Right cardiac atrium (tissue), 5 donors: ENCODE measurements around the gene DHX30. TPM values are rescaled to one million over a fixed set of nuclear protein-coding genes. Genes with fewer than 3 reads are reported as not detected.
"Not testable (repeated sequence)": the region's sequence is repeated elsewhere in the genome, so short reads cannot be mapped to it uniquely, and the experiment has no call there.

Source experiments
- ATAC-seq, 2 donors: fragments of 200-7000 bp; cut with Tn5 transposase; one replicate each; pipeline versions ENCODE4 v1.8.0 to v1.9.1; 2020; ENCODE audit warnings: moderate library complexity in 2 of 2, mild to moderate bottlenecking in 1 of 2
- DNase-seq, 3 donors: peaks; one replicate each; pipeline ENCODE4 v3.0.0-alpha.2; 2020
- H3K27ac ChIP-seq: one replicate; pipeline ENCODE4 v1.5.1; 2013; ENCODE audit warnings: mild to moderate bottlenecking, low read length, control low read depth, moderate library complexity
- H3K27me3 ChIP-seq: one replicate; pipeline ENCODE4 v1.6.1; 2013; ENCODE audit not compliant: control insufficient read depth, insufficient read depth
- H3K4me1 ChIP-seq: one replicate; pipeline ENCODE4 v1.6.1; 2013; ENCODE audit warnings: low read length; ENCODE audit not compliant: control insufficient read depth, insufficient read depth
- H3K4me3 ChIP-seq: one replicate; pipeline ENCODE4 v1.5.1; 2013; ENCODE audit warnings: low read length, control low read depth
- H3K9me3 ChIP-seq: one replicate; pipeline ENCODE4 v1.6.1; 2013; ENCODE audit warnings: low read length; ENCODE audit not compliant: control insufficient read depth
- WGBS: extraction: QIAGEN DNeasy Blood & Tissue Kit; methylation state at CpG from one replicate; pipeline ENCODE4 v1.1.7; 2013; 5-methylcytosine and 5-hydroxymethylcytosine counted together
- intact Hi-C, 4 donors: fragments of 100-400 bp; cut with DNase I; formaldehyde crosslinking; loops; one replicate each; pipeline versions ENCODE4 v1.11.0 to v1.14.0; 2022 to 2023
- long read RNA-seq, 4 donors: library from polyadenylated mRNA; unstranded; transcript quantifications; one replicate each; pipeline ENCODE4 v2.0.0, GENCODE V29; 2020 to 2021
- polyA plus RNA-seq: library from polyadenylated mRNA; stranded (reverse); fragments of 200-250 nt; gene quantifications from one replicate; pipeline ENCODE4 v1.2.3, GENCODE V29; 2013
- total RNA-seq, 4 donors: library from RNA; stranded (reverse); fragmentation: NEBNext Ultra II Directional; extraction: Animal tissue kit (Norgen Biotek cat#: 25700); gene quantifications; one replicate each; pipeline ENCODE4 v1.2.1, GENCODE V29; 2021
- donor health status: healthy with polysubstance abuse.
- donor health status: DM: no; HTN: yes; CAD: no.
- donor health status: DM: no; HTN: no; CAD: no.
- donor health status: DM: no; HTN: yes; CAD: no; lungs with severe emphysema.
- donor health status: DM: yes; HTN: yes; CAD: no.

DHX30 gene, protein sequence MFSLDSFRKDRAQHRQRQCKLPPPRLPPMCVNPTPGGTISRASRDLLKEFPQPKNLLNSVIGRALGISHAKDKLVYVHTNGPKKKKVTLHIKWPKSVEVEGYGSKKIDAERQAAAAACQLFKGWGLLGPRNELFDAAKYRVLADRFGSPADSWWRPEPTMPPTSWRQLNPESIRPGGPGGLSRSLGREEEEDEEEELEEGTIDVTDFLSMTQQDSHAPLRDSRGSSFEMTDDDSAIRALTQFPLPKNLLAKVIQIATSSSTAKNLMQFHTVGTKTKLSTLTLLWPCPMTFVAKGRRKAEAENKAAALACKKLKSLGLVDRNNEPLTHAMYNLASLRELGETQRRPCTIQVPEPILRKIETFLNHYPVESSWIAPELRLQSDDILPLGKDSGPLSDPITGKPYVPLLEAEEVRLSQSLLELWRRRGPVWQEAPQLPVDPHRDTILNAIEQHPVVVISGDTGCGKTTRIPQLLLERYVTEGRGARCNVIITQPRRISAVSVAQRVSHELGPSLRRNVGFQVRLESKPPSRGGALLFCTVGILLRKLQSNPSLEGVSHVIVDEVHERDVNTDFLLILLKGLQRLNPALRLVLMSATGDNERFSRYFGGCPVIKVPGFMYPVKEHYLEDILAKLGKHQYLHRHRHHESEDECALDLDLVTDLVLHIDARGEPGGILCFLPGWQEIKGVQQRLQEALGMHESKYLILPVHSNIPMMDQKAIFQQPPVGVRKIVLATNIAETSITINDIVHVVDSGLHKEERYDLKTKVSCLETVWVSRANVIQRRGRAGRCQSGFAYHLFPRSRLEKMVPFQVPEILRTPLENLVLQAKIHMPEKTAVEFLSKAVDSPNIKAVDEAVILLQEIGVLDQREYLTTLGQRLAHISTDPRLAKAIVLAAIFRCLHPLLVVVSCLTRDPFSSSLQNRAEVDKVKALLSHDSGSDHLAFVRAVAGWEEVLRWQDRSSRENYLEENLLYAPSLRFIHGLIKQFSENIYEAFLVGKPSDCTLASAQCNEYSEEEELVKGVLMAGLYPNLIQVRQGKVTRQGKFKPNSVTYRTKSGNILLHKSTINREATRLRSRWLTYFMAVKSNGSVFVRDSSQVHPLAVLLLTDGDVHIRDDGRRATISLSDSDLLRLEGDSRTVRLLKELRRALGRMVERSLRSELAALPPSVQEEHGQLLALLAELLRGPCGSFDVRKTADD
- total RNA-seq (10 to 100 TPM; 46.3 to 51.3 (median 51.1) TPM), polyA plus RNA-seq (36.7 TPM)
- long read RNA-seq, donor 1, full-length matches to known transcripts: 131 of 198 reads
- long read RNA-seq, donor 1, partial matches to known transcripts: 53 of 198 reads
- long read RNA-seq, donor 1, other reads (novel, unspliced or antisense): 14 of 198 reads
- long read RNA-seq, donor 2, full-length matches to known transcripts: 136 of 180 reads
- long read RNA-seq, donor 2, partial matches to known transcripts: 26 of 180 reads
- long read RNA-seq, donor 2, other reads (novel, unspliced or antisense): 18 of 180 reads
- long read RNA-seq, donor 3, full-length matches to known transcripts: 402 of 552 reads
- long read RNA-seq, donor 3, partial matches to known transcripts: 84 of 552 reads
- long read RNA-seq, donor 3, other reads (novel, unspliced or antisense): 66 of 552 reads
- long read RNA-seq, donor 4, full-length matches to known transcripts: 77 of 116 reads
- long read RNA-seq, donor 4, partial matches to known transcripts: 26 of 116 reads
- long read RNA-seq, donor 4, other reads (novel, unspliced or antisense): 13 of 116 reads

GRCh38 chr3:47802734-47803479 lies at the start of gene DHX30:
DHX30 (plus strand) TSS chr3:47803138; CDS start chr3:47810684, 7,546 bp downstream.
- ATAC-seq (peak; percentile 95), DNase-seq (peak; percentile 92 to 96 (median 94))
- no peaks in the 10 kb centered on the region for H3K27me3 ChIP-seq
- under 1% methylated on average over 90 of the region's 90 CpGs for WGBS
- H3K4me1 ChIP-seq: no peaks in the 10 kb centered on the region
- H3K4me3 ChIP-seq: peak within 1 kb of the TSS; percentile 91
- no peaks in the 10 kb centered on the region for H3K9me3 ChIP-seq
- peak within 1 kb of the TSS; percentile 90 for H3K27ac ChIP-seq
- intact Hi-C loops: no loop called here

DNA sequence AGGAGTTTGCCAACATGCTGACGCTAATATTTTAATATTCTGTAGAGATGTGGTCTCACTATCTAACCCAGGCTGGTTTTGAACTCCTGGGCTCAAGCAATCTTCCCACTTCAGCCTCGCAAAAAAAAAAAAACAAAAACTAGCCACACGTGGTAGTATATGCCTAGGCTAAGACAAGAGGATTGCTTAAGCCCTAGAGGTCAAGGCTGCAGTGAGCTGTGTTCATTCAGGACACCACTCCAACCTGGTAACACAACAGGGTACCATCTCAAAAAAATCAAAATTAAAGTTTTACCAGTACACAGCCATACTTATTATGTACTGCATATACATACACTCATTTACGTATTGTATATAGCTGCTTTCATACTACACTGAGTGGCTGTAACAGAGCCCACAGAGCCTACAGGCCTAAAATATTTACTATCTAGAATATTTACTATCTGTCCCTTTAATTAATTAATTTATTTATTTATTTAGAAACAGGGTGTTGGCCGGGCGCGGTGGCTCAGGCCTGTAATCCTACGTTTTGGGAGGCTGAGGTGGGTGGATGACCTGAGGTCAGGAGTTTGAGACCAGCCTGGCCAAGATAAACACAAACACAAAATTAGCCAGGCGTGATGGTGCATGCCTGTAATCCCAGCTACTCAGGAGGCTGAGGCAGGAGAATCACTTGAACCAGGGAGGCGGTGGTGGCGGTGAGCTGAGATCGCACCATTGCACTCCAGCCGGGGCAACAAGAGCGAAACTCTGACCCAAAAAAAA lies 44.5 kb upstream of the DHX30 start:
- WGBS: 83% methylated on average over 14 of the region's 14 CpGs
- no peaks in the 10 kb centered on the region for H3K27me3 ChIP-seq
- DNase-seq: no peak
- ATAC-seq: no peak
- intact Hi-C loops: no loop called here
- no peak overlapping the region for H3K27ac ChIP-seq
- no peaks in the 10 kb centered on the region for H3K9me3 ChIP-seq
- H3K4me1 ChIP-seq: no peaks in the 10 kb centered on the region
- no peak overlapping the region for H3K4me3 ChIP-seq

GRCh38 chr3:47760207-47760606 lies 42.7 kb upstream of the DHX30 start:
- intact Hi-C loops, DNase-seq, ATAC-seq, H3K4me3 ChIP-seq, H3K4me1 ChIP-seq, H3K9me3 ChIP-seq, H3K27ac ChIP-seq, H3K27me3 ChIP-seq: not testable (repeated sequence)
- WGBS: 93% methylated on average over 4 of the region's 4 CpGs

GRCh38 chr3:47761046-47761445 lies 41.9 kb upstream of the DHX30 start:
- intact Hi-C loops: no loop called here
- Histone ChIP-seq H3K9me3 (no peaks in the 10 kb centered on the region), H3K27ac (no peak overlapping the region), H3K4me3 (no peak overlapping the region), H3K27me3 (no peaks in the 10 kb centered on the region), H3K4me1 (no peaks in the 10 kb centered on the region)
- DNase-seq (no peak), ATAC-seq (no peak)
- WGBS: 96% methylated on average over 4 of the region's 4 CpGs

DNA sequence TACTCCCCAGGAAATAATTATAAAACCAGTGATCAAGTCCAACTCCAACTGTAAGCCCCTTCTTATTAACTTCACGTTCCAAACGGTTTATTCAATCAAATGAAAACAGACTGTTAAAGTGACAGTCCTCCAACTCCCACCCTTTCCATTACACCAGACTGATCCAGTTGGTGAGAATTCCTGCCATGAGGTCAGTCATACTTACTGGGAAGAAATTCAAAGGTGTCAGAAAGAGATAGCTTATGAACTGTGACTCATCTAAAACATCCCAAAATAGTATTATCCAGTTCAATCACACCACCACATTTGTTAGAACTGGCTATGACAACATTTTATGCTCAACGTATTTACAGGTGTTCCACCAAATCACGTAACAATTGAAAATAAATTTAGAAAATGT lies 40.7 kb upstream of the DHX30 start:
- peak; percentile 56 to 81 for ATAC-seq

DNA sequence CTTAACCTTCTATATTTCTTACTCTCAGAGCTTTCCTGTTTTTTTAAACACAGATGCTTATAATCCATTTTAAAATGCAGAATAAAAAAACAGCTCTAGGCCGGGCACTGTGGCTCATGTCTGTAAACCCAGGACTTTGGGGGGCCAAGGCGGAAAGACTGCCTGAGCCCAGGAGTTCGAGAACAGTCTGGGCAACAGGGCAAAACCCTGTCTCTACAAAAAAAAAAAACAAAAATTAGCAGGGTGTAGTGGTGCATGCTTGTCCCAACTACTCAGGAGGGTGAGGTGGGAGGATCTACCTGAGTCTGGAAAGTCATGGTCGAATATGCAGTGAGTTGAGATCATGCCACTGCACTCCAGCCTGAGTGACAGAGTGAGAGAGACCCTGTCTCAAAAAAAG lies 36.8 kb upstream of the DHX30 start:
- DNase-seq (no peak), ATAC-seq (no peak)
- H3K4me3 ChIP-seq: no peak overlapping the region
- no peak overlapping the region for H3K27ac ChIP-seq
- H3K4me1 ChIP-seq: no peaks in the 10 kb centered on the region
- 96% methylated on average over 4 of the region's 4 CpGs for WGBS
- intact Hi-C loops: no loop called here
- no peaks in the 10 kb centered on the region for H3K27me3 ChIP-seq
- no peaks in the 10 kb centered on the region for H3K9me3 ChIP-seq

More for the DNA sequence above, 40.7 kb upstream of the DHX30 start:
- no peak overlapping the region for H3K4me3 ChIP-seq
- no peaks in the 10 kb centered on the region for H3K9me3 ChIP-seq
- WGBS: 36% methylated on average over 4 of the region's 4 CpGs
- DNase-seq: no peak
- H3K4me1 ChIP-seq: no peaks in the 10 kb centered on the region
- no peaks in the 10 kb centered on the region for H3K27me3 ChIP-seq
- intact Hi-C loops: no loop called here
- no peak overlapping the region for H3K27ac ChIP-seq

DNA sequence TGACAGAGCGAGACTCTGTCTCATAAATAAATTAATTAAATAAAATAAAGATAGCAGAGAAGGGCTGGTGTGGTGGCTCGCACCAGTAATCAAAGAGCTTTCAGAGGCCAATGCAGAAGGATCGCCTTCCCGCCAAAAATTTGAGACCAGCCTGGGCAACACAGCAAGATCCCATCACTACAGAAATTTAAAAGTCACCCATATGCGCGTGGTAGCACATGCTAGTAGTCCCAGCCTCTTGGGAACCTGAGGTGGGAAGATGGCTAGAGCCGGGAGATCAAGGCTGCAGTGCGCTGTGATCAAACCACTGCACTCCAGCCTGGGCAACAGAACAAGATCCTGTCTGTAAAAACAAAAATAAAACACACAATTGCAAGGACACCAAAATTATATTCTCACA lies 30.9 kb upstream of the DHX30 start:
- no peaks in the 10 kb centered on the region for H3K9me3 ChIP-seq
- H3K27me3 ChIP-seq: no peaks in the 10 kb centered on the region
- H3K4me1 ChIP-seq: no peaks in the 10 kb centered on the region
- intact Hi-C loops: no loop called here
- ATAC-seq (no peak), DNase-seq (no peak)
- no peak overlapping the region for H3K27ac ChIP-seq
- WGBS: 99% methylated on average over 8 of the region's 8 CpGs
- no peak overlapping the region for H3K4me3 ChIP-seq

DNA sequence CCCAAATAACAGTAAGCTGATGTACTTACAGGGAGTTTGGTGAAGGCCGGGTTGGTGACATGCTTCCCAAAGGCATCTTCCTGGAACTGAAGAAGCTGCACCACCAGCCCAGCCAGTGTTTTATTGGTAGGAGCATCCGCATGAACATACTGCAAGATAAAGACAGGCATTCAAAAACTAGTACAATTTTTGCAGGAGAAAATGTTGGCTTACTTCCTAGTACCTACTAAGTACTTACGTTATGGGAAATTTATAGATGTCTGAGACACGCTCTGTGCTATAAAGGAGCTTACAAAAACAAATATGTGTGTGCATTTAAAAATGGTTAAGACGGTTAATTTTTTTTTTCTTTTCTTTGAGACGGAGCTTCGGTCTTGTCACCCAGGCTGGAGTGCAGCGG lies 30.1 kb upstream of the DHX30 start:
- WGBS: 76% methylated on average over 8 of the region's 8 CpGs
- no peak for ATAC-seq
- no peaks in the 10 kb centered on the region for H3K4me1 ChIP-seq

DNA sequence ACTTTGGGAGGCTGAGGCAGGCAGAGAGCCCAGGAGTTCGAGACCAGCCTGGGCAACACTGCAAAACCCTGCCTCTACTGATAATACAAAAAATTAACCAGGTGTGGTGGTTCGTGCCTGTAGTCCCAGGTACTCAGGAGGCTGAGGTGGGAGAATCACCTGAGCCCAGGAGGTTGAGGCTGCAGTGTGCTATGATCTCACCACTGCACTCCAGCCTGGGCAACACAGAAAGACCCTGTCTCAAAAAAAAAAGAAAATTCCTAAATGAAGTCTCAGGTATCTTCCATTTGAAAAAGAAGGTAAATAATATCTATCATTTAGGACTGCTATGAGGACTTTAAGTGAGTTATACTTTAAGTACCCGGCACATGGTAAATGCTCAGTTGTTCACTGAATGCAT lies 24.2 kb upstream of the DHX30 start:
- Histone ChIP-seq H3K4me1 (no peaks in the 10 kb centered on the region), H3K4me3 (no peak overlapping the region), H3K27me3 (no peaks in the 10 kb centered on the region), H3K27ac (no peak overlapping the region), H3K9me3 (no peaks in the 10 kb centered on the region)
- DNase-seq (no peak), ATAC-seq (no peak)
- 94% methylated on average over 3 of the region's 3 CpGs for WGBS
- intact Hi-C loops: no loop called here

More for the DNA sequence above, 30.1 kb upstream of the DHX30 start:
- Histone ChIP-seq H3K27me3 (no peaks in the 10 kb centered on the region), H3K27ac (no peak overlapping the region), H3K9me3 (no peaks in the 10 kb centered on the region), H3K4me3 (no peak overlapping the region)
- DNase-seq: no peak
- intact Hi-C loops: no loop called here
